Prostate gland (tissue), 2 donors: Measurements from ENCODE around the gene PTGES. TPM values are rescaled to one million over a fixed set of nuclear protein-coding genes. Genes with fewer than 3 reads are reported as not detected.

Source experiments
- DNase-seq: peaks from one replicate; pipeline ENCODE4 v3.0.0-alpha.2; 2019; ENCODE audit warnings: low spot score
- H3K27ac ChIP-seq, 2 donors: fragments of 200-600 bp; sonication (generic); 2 replicates each; pipeline ENCODE4 v1.5.1; 2017 to 2019
- H3K27me3 ChIP-seq: fragments of 200-600 bp; sonication (generic); replicated peaks from 2 replicates; pipeline ENCODE4 v1.5.1; 2019; ENCODE audit not compliant: insufficient read depth
- H3K36me3 ChIP-seq, 2 donors: fragments of 200-600 bp; sonication (generic); 1 replicate in 1 of 2; 2 replicates in 1 of 2; pipeline versions ENCODE4 v1.5.1 to v1.8.1; 2017 to 2019
- H3K4me1 ChIP-seq: fragments of 200-600 bp; sonication (generic); replicated peaks from 2 replicates; pipeline ENCODE4 v1.5.1; 2019
- H3K4me3 ChIP-seq, 2 donors: fragments of 200-600 bp; sonication (generic); 2 replicates each; pipeline ENCODE4 v1.5.1; 2017 to 2019
- H3K9me3 ChIP-seq: fragments of 200-600 bp; sonication (generic); 2 replicates; pipeline ENCODE4 v1.5.1; 2017
- CTCF ChIP-seq, 4 experiments: fragments of 200-600 bp in 2 of 4; fragments of 450-650 bp in 2 of 4; sonication (generic) in 2 of 4; IDR thresholded peaks; 1 replicate in 3 of 4; 2 replicates in 1 of 4; pipeline ENCODE4 v1.5.1; 2016 to 2019; ENCODE audit warnings: antibody characterized with exemption in 4 of 4, mild to moderate bottlenecking in 2 of 4, moderate library complexity in 2 of 4
- POLR2A ChIP-seq: fragments of 450-650 bp; IDR thresholded peaks from one replicate; pipeline ENCODE4 v1.6.1; 2016; ENCODE audit warnings: antibody characterized with exemption, mild to moderate bottlenecking
- POLR2AphosphoS5 ChIP-seq: sonication (generic); formaldehyde crosslinking; IDR thresholded peaks from one replicate; pipeline ENCODE4 v1.6.1; 2017; ENCODE audit warnings: antibody characterized with exemption
- WGBS: methylation state at CpG from one replicate; pipeline ENCODE4 v1.1.5; 2018; 5-methylcytosine and 5-hydroxymethylcytosine counted together
- intact Hi-C: fragments of 100-400 bp; cut with DNase I; formaldehyde crosslinking; loops from one replicate; pipeline ENCODE4 v1.14.2; 2022
- total RNA-seq, 2 donors: library from RNA; depleted of rRNA; stranded (reverse); fragments of >200 nt; gene quantifications; one replicate each; pipeline ENCODE4 v1.1.0, GENCODE V29; 2016

PTGES gene
- total RNA-seq, 2 donors from 2014 or later = 3.9 to 19.9 TPM

- Histone ChIP-seq H3K4me3 (peak overlapping the region; percentile 25 to 32), H3K27ac (peak overlapping the region; percentile 27 to 38), H3K27me3 (no peaks in the 10 kb centered on the region), H3K9me3 (no peaks in the 10 kb centered on the region), H3K4me1 (no peaks in the 10 kb centered on the region), H3K36me3 (no peaks in the 10 kb centered on the region)
- no peak for DNase-seq
- intact Hi-C loops = no loop called here
- WGBS = 4% methylated on average over 58 of the region's 71 CpGs
- TF ChIP-seq POLR2AphosphoS5 (no peak), POLR2A (no peak), CTCF (IDR thresholded peaks at IDR 0.05) (no peak)
Observed at GRCh38 chr9:129696944-129697655, 55.7 kb downstream of the PTGES start.

GRCh38 chr9:129695870-129696269 is 57.0 kb downstream of the PTGES start:
- Histone ChIP-seq H3K36me3 (no peaks in the 10 kb centered on the region), H3K4me1 (no peaks in the 10 kb centered on the region), H3K9me3 (no peaks in the 10 kb centered on the region), H3K27me3 (no peaks in the 10 kb centered on the region), H3K27ac (no peak overlapping the region), H3K4me3 (no peak overlapping the region)
- intact Hi-C loops = no loop called here
- TF ChIP-seq POLR2AphosphoS5 = no peak
- no peak for TF ChIP-seq CTCF (IDR thresholded peaks at IDR 0.05)
- TF ChIP-seq POLR2A = no peak
- WGBS = 60% methylated on average over 3 of the region's 3 CpGs
- DNase-seq = no peak

DNA sequence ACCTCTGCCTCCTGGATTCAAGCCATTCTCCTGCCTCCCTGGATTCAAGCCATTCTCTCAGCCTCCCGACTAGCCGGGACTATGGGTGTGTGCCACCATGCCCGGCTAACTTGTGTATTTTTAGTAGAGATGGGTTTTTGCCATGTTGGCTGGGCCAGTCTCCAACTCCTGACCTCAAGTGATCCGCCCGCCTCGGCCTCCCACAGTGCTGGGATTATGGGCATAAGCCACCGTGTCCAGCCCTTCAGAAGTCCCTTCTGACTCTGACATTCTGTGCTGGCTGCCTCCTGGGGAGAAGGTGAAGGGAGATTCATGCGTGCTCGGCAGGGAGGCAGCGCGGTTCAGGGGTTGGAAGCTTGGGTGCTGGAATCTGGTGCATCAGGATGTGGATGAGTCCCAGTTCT is 58.6 kb downstream of the PTGES start:
- intact Hi-C loops = no loop called here
- WGBS = 60% methylated on average over 11 of the region's 11 CpGs
- TF ChIP-seq CTCF (IDR thresholded peaks at IDR 0.05) (no peak), POLR2AphosphoS5 (no peak), POLR2A (no peak)
- Histone ChIP-seq H3K36me3 (no peaks in the 10 kb centered on the region), H3K4me1 (no peaks in the 10 kb centered on the region), H3K4me3 (no peak overlapping the region), H3K27me3 (no peaks in the 10 kb centered on the region), H3K9me3 (no peaks in the 10 kb centered on the region), H3K27ac (no peak overlapping the region)
- no peak for DNase-seq

- H3K9me3 ChIP-seq = no peaks in the 10 kb centered on the region
- no peak for TF ChIP-seq POLR2AphosphoS5
- no peak for TF ChIP-seq POLR2A
- TF ChIP-seq CTCF (IDR thresholded peaks at IDR 0.05) = no peak
- 83% methylated on average over 8 of the region's 8 CpGs for WGBS
Observed at GRCh38 chr9:129693741-129694140, 59.1 kb downstream of the PTGES start.

GRCh38 chr9:129692534-129692933 is 60.3 kb downstream of the PTGES start:
- Histone ChIP-seq H3K27me3 (no peaks in the 10 kb centered on the region), H3K36me3 (no peaks in the 10 kb centered on the region), H3K27ac (no peak overlapping the region), H3K4me3 (no peak overlapping the region), H3K9me3 (no peaks in the 10 kb centered on the region), H3K4me1 (no peaks in the 10 kb centered on the region)
- intact Hi-C loops = no loop called here
- DNase-seq = no peak
- TF ChIP-seq POLR2AphosphoS5 (no peak), CTCF (IDR thresholded peaks at IDR 0.05) (no peak)
- WGBS = 86% methylated on average over 5 of the region's 5 CpGs

More at GRCh38 chr9:129693741-129694140, 59.1 kb downstream of the PTGES start:
- H3K36me3 ChIP-seq = no peaks in the 10 kb centered on the region
- DNase-seq = no peak
- intact Hi-C loops = no loop called here
- H3K4me3 ChIP-seq = no peak overlapping the region
- no peaks in the 10 kb centered on the region for H3K4me1 ChIP-seq
- H3K27ac ChIP-seq = no peak overlapping the region
- H3K27me3 ChIP-seq = no peaks in the 10 kb centered on the region
